B cell (primary cell): ENCODE results near the gene STPG4. TPM values are rescaled to one million over a fixed set of nuclear protein-coding genes. Genes with fewer than 3 reads are reported as not detected.

Experiments
- ATAC-seq: fragments of 200-7000 bp; cut with Tn5 transposase; one replicate; pipeline ENCODE4 v1.10.0; 2021; ENCODE audit warnings: low read depth, mild to moderate bottlenecking, moderate number of reproducible peaks, moderate library complexity
- CTCF ChIA-PET: fragments of 350-600 bp; sonication (Branson Sonifier 250); formaldehyde crosslinking; loops from one replicate; lab custom pipeline; 2021; ENCODE audit warnings: antibody characterized with exemption, inconsistent platforms; lab: Charles Lee
- POLR2A ChIA-PET: fragments of 350-600 bp; sonication (Branson Sonifier 250); formaldehyde crosslinking; loops from one replicate; lab custom pipeline; 2021; ENCODE audit warnings: antibody characterized with exemption; lab: Charles Lee
- DNase-seq: peaks from one replicate; pipeline ENCODE4 v3.0.0; 2013
- H2AFZ ChIP-seq: 2 replicates; pipeline ENCODE4 v1.6.1; 2012; ENCODE audit warnings: mild to moderate bottlenecking, low read depth, low read length; ENCODE audit not compliant: insufficient read depth, poor library complexity, severe bottlenecking
- H3K27ac ChIP-seq, 2 donors: 1 replicate in 1 of 2; 2 replicates in 1 of 2; pipeline ENCODE4 v1.5.1; 2012 to 2013; ENCODE audit warnings: low read length in 2 of 2, mild to moderate bottlenecking in 2 of 2, moderate library complexity in 1 of 2
- H3K27me3 ChIP-seq, 4 experiments: fragments of 200-600 bp in 1 of 4; sonication (generic) in 1 of 4; replicated peaks in 1 of 4; 1 replicate in 2 of 4; 2 replicates in 2 of 4; pipeline versions ENCODE4 v1.6.1 to v1.7.0; 2013 to 2016; ENCODE audit warnings: low read length in 3 of 4, mild to moderate bottlenecking in 2 of 4, mixed read lengths in 1 of 4, moderate library complexity in 1 of 4; ENCODE audit not compliant: insufficient read depth in 4 of 4, control insufficient read depth in 3 of 4; ENCODE audit errors: control extremely low read depth in 1 of 4
- H3K36me3 ChIP-seq, 2 experiments: replicated peaks in 1 of 2; 1 replicate in 1 of 2; 2 replicates in 1 of 2; pipeline versions ENCODE4 v1.6.1 to v1.7.1; 2013; ENCODE audit warnings: low read length in 1 of 2; ENCODE audit not compliant: insufficient read depth in 2 of 2, control insufficient read depth in 1 of 2; ENCODE audit errors: control extremely low read depth in 1 of 2, extremely low read depth in 1 of 2
- H3K4me1 ChIP-seq, 2 donors: fragments of 200-600 bp in 1 of 2; sonication (generic) in 1 of 2; 1 replicate in 1 of 2; 2 replicates in 1 of 2; pipeline versions ENCODE4 v1.5.1 to v1.6.1; 2013 to 2017; ENCODE audit warnings: low read length in 2 of 2; ENCODE audit not compliant: control insufficient read depth in 2 of 2, insufficient read depth in 2 of 2
- H3K4me2 ChIP-seq: replicated peaks from 2 replicates; pipeline ENCODE3; 2012; ENCODE audit warnings: mild to moderate bottlenecking, low read depth, low read length; ENCODE audit not compliant: poor library complexity, severe bottlenecking
- H3K4me3 ChIP-seq, 5 experiments: fragments of 200-600 bp in 1 of 5; sonication (generic) in 1 of 5; 1 replicate in 3 of 5; 2 replicates in 2 of 5; pipeline versions ENCODE4 v1.5.1 to v1.7.0; 2011 to 2016; ENCODE audit warnings: low read length in 4 of 5, mild to moderate bottlenecking in 4 of 5, low read depth in 2 of 5, control low read depth in 1 of 5, moderate library complexity in 1 of 5; ENCODE audit not compliant: insufficient read depth in 1 of 5; ENCODE audit errors: control extremely low read depth in 1 of 5, extremely low read depth in 1 of 5
- H3K79me2 ChIP-seq: fragments of 200-600 bp; sonication (generic); one replicate; pipeline ENCODE4 v1.6.0; 2016; ENCODE audit warnings: low read length; ENCODE audit not compliant: control insufficient read depth, insufficient read depth
- H3K9ac ChIP-seq: fragments of 200-600 bp; sonication (generic); 2 replicates; pipeline ENCODE4 v1.6.1; 2017; ENCODE audit warnings: mild to moderate bottlenecking, low read length, moderate library complexity
- H3K9me3 ChIP-seq, 3 donors: one replicate each; pipeline versions ENCODE4 v1.6.1 to v1.7.1; 2013; ENCODE audit warnings: low read length in 2 of 3; ENCODE audit not compliant: control insufficient read depth in 2 of 3, insufficient read depth in 1 of 3; ENCODE audit errors: control extremely low read depth in 1 of 3
- H4K20me1 ChIP-seq: 2 replicates; pipeline ENCODE4 v1.6.0; 2012; ENCODE audit warnings: mild to moderate bottlenecking, low read length; ENCODE audit not compliant: insufficient read depth, control insufficient read depth, poor library complexity, severe bottlenecking
- H3K27ac Mint-ChIP-seq: one replicate; pipeline ENCODE4 v1.8.0; 2021; ENCODE audit warnings: mixed read lengths
- H3K27me3 Mint-ChIP-seq: one replicate; pipeline ENCODE4 v1.8.0; 2021; ENCODE audit warnings: mixed read lengths
- H3K4me1 Mint-ChIP-seq: one replicate; pipeline ENCODE4 v1.8.0; 2021; ENCODE audit warnings: mixed read lengths
- H3K4me3 Mint-ChIP-seq: one replicate; pipeline ENCODE4 v1.8.0; 2021; ENCODE audit warnings: mixed read lengths
- H3K9me3 Mint-ChIP-seq: one replicate; pipeline ENCODE4 v1.8.0; 2022; ENCODE audit warnings: mixed read lengths; ENCODE audit not compliant: insufficient read depth
- EZH2 ChIP-seq: IDR thresholded peaks from 2 replicates; pipeline ENCODE4 v1.6.1; 2012; ENCODE audit warnings: borderline replicate concordance, low read depth, mild to moderate bottlenecking, moderate library complexity, low read length; ENCODE audit not compliant: insufficient read depth, poor library complexity, severe bottlenecking
- WGBS: methylation state at CpG from one replicate; pipeline ENCODE4 v1.1.5; 2013; ENCODE audit warnings: missing lambda C conversion rate; ENCODE audit not compliant: insufficient coverage; 5-methylcytosine and 5-hydroxymethylcytosine counted together
- intact Hi-C: fragments of 100-400 bp; cut with micrococcal nuclease; formaldehyde crosslinking; loops from one replicate; pipeline ENCODE4 v1.10.0; 2022
- polyA plus RNA-seq: library from polyadenylated mRNA; depleted of rRNA; stranded (reverse); fragments of >200 nt; gene quantifications from 2 replicates; pipeline ENCODE4 v1.2.3, GENCODE V29; 2012
- total RNA-seq, 2 donors: library from RNA; stranded (reverse); fragments of 120-200 nt in 1 of 2; gene quantifications; 1 replicate in 1 of 2; 2 replicates in 1 of 2; pipeline versions ENCODE4 v1.2.3 to v1.2.4, GENCODE V29; 2013 to 2022
- TF ChIP-seq, protein P1 (sequence below): fragments of 200-600 bp; IDR thresholded peaks from one replicate; pipeline ENCODE4 v1.8.0; 2022; ENCODE audit warnings: antibody characterized with exemption, mild to moderate bottlenecking

The STPG4 gene
- total and polyA plus RNA-seq, 2 donors (not counting 1 experiment from before 2014, with no cell fraction given), result 0.31 to 0.79 TPM

DNA sequence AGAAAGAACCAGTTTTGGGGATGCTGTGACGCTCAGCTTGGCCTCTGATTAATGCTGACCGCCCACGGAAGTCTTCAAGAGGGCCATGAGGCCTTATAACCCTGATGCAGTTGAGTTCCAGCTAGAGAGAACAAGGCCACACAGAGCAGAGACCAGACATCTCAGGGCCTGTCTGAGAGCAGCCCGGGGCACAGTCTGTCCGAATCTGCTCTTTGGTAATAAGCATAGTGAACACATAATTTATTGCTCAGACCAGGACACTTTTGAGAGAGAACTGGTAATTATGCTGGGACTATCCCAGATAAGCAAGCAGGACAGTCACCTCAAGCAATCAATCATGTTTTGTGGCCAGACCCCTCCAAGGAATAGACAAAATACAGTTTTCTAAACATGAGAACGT, 68.5 kb downstream of the STPG4 start:
- H3K9me3 ChIP-seq, result no peaks in the 10 kb centered on the region
- no peak overlapping the region for H3K4me3 Mint-ChIP-seq
- intact Hi-C loops, result no loop called here

DNA sequence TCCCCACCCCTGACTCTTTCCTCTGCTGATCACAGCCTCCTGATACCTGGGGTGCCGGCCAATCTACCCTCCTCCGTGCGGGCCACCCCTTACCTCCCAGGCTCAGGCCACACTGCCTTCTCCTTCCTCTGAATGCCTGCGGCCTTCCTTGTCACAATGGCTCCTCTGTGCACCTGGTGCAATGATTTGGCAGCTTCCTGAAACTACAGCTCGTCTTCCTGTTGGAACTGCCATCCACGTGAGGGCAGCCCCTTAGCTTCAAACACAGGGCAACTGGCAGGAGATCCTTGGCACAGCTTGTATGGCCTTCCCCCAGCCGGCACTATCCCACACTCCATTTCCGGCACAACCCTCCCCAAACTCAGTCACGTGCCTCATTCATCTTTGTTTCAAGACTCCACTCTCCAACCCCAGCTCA, 69.0 kb downstream of the STPG4 start:
- no peaks in the 10 kb centered on the region for H3K9me3 Mint-ChIP-seq
- H3K4me1 ChIP-seq, result peaks cover 14 to 26% of the 10 kb centered on the region in 2 donors
- no peaks in the 10 kb centered on the region for H3K27me3 ChIP-seq
- H3K4me1 Mint-ChIP-seq, result peaks cover 21% of the 10 kb centered on the region
- H3K9me3 ChIP-seq, result no peaks in the 10 kb centered on the region
- H3K27me3 Mint-ChIP-seq, result peaks cover 3% of the 10 kb centered on the region
- no peak overlapping the region for H3K4me3 Mint-ChIP-seq
- H3K4me3 ChIP-seq, result peak overlapping the region in 1 of 5 experiments; percentile 24
- peak overlapping the region; percentile 61 for H2AFZ ChIP-seq
- no peaks in the 10 kb centered on the region for H4K20me1 ChIP-seq
- H3K27ac Mint-ChIP-seq, result no peak overlapping the region
- DNase-seq (no peak), ATAC-seq (no peak)
- H3K4me2 ChIP-seq, result peak overlapping the region; percentile 49
- whole genome bisulfite sequencing, result 39% methylated on average over 8 of the region's 9 CpGs
- H3K9ac ChIP-seq, result no peak overlapping the region
- intact Hi-C loops, result no loop called here
- no peaks in the 10 kb centered on the region for H3K79me2 ChIP-seq
- CTCF ChIA-PET, result no interaction called here
- no peak overlapping the region for H3K27ac ChIP-seq
- no peaks in the 10 kb centered on the region for H3K36me3 ChIP-seq
- TF ChIP-seq EZH2, result no peak
- TF ChIP-seq, protein P1, sequence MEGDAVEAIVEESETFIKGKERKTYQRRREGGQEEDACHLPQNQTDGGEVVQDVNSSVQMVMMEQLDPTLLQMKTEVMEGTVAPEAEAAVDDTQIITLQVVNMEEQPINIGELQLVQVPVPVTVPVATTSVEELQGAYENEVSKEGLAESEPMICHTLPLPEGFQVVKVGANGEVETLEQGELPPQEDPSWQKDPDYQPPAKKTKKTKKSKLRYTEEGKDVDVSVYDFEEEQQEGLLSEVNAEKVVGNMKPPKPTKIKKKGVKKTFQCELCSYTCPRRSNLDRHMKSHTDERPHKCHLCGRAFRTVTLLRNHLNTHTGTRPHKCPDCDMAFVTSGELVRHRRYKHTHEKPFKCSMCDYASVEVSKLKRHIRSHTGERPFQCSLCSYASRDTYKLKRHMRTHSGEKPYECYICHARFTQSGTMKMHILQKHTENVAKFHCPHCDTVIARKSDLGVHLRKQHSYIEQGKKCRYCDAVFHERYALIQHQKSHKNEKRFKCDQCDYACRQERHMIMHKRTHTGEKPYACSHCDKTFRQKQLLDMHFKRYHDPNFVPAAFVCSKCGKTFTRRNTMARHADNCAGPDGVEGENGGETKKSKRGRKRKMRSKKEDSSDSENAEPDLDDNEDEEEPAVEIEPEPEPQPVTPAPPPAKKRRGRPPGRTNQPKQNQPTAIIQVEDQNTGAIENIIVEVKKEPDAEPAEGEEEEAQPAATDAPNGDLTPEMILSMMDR, result no peak
- POLR2A ChIA-PET, result no interaction called here

More for the DNA sequence above, 68.5 kb downstream of the STPG4 start:
- no peaks in the 10 kb centered on the region for H3K27me3 ChIP-seq
- H3K27ac ChIP-seq, result no peak overlapping the region
- peaks cover 17 to 26% of the 10 kb centered on the region in 2 donors for H3K4me1 ChIP-seq
- ATAC-seq (no peak), DNase-seq (no peak)
- H3K9me3 Mint-ChIP-seq, result no peaks in the 10 kb centered on the region
- H4K20me1 ChIP-seq, result no peaks in the 10 kb centered on the region
- ChIA-PET POLR2A (no interaction called here), CTCF (no interaction called here)
- TF ChIP-seq EZH2, result no peak
- TF ChIP-seq, protein P1, result no peak
- 88% methylated on average over 4 of the region's 6 CpGs for WGBS
- peaks cover 21% of the 10 kb centered on the region for H3K4me1 Mint-ChIP-seq
- H3K27ac Mint-ChIP-seq, result no peak overlapping the region
- no peaks in the 10 kb centered on the region for H3K79me2 ChIP-seq
- H3K27me3 Mint-ChIP-seq, result peaks cover 3% of the 10 kb centered on the region
- no peak overlapping the region for H3K4me3 ChIP-seq
- peak overlapping the region; percentile 49 for H3K4me2 ChIP-seq
- H2AFZ ChIP-seq, result peak overlapping the region; percentile 61
- no peaks in the 10 kb centered on the region for H3K36me3 ChIP-seq
- no peak overlapping the region for H3K9ac ChIP-seq
